ENCODE measurements around the gene CRX.
"Not testable (repeated sequence)": the region's sequence is repeated elsewhere in the genome, so short reads cannot be mapped to it uniquely, and the experiment has no call there.

The CRX gene

GRCh38 chr19:47860602-47861297 lies 39.0 kb downstream of the CRX start:
- DNase-seq, result no peak

GRCh38 chr19:47861630-47862029 lies 39.9 kb downstream of the CRX start:
- no peak for DNase-seq

- DNase-seq, result peak; percentile 89
Observed at GRCh38 chr19:47863514-47863936, 41.8 kb downstream of the CRX start.

GRCh38 chr19:47865166-47865565 lies 43.4 kb downstream of the CRX start:
- DNase-seq, result no peak

GRCh38 chr19:47878906-47879305 lies 57.2 kb downstream of the CRX start:
- DNase-seq, result no peak

GRCh38 chr19:47879385-47879784 lies 57.6 kb downstream of the CRX start:
- DNase-seq, result not testable (repeated sequence)

- DNase-seq, result no peak
Observed at GRCh38 chr19:47881757-47882156, 60.0 kb downstream of the CRX start.

GRCh38 chr19:47882890-47883289 lies 61.2 kb downstream of the CRX start:
- no peak for DNase-seq

GRCh38 chr19:47885067-47885463 lies 63.3 kb downstream of the CRX start:
- DNase-seq, result no peak

GRCh38 chr19:47886010-47886559 lies 64.3 kb downstream of the CRX start, which contains the start of gene SULT2A1:
TSS of gene SULT2A1 (minus strand) at chr19:47886315. CDS start at chr19:47886257, 58 bp downstream.
- DNase-seq, result no peak

GRCh38 chr19:47890865-47891621 lies 69.3 kb downstream of the CRX start:
- DNase-seq, result no peak

- DNase-seq, result no peak
Observed at GRCh38 chr19:47891622-47891922, 69.8 kb downstream of the CRX start.

GRCh38 chr19:47891923-47892666 lies 70.4 kb downstream of the CRX start:
- no peak for DNase-seq
